LoVo (cell line): ENCODE results near the gene FAM221A.
A peak's percentile ranks its signal among the peaks of the same experiment; 100 is the strongest.
"Not testable (repeated sequence)": the region's sequence is repeated elsewhere in the genome, so short reads cannot be mapped to it uniquely, and the experiment has no call there.

Experiments used
- DNase-seq: peaks from one replicate; pipeline ENCODE4 v3.0.0-alpha.2; 2016; ENCODE audit warnings: low spot score

FAM221A gene, protein sequence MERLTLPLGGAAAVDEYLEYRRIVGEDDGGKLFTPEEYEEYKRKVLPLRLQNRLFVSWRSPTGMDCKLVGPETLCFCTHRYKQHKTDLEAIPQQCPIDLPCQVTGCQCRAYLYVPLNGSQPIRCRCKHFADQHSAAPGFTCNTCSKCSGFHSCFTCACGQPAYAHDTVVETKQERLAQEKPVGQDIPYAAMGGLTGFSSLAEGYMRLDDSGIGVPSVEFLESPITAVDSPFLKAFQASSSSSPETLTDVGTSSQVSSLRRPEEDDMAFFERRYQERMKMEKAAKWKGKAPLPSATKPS

GRCh38 chr7:23679898-23680413 is at the start of gene FAM221A:
FAM221A (plus strand) TSS chr7:23680199; CDS start chr7:23680219, 20 bp downstream.
- peak; percentile 89 for DNase-seq

DNA sequence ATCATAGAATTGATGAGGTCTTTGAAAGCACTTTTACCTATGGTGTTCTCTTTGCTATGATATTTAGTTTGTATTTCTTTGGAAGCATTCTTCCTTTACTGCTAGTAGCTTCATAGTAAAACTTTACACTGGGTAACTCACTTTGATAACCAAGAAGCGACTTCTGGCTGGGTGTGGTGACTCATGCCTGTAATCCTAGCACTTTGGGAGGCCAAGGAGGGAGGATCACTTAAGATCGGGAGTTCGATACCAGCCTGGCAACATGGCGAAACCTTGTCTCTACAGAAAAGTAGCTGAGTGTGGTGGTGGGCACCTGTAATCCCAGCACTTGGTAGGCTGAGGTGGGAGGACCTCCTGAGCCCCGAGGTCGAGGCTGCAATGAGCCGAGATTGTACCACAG is 46.6 kb upstream of the FAM221A start:
- no peak for DNase-seq

DNA sequence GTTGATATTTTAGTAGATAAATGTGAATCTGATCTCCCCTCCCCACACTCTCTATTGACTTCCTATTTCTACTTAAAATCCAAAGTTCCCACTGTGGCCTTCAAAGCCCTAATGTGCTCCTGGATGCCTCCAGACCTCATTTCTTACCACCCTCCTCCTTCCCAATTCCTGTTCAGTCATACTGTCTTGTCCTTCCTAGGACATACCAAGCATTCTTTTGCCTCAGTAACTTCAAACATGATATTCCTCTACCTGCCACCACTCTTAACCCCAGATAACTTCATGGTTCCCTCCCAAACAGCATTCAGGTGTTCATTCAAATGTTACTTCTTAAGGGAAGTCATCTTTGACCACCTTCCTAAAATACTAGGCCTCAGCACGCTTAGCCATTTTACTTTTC is 34.2 kb upstream of the FAM221A start:
- DNase-seq, result no peak

GRCh38 chr7:23653942-23654341 is 26.1 kb upstream of the FAM221A start:
- DNase-seq, result no peak

GRCh38 chr7:23654508-23654907 is 25.5 kb upstream of the FAM221A start:
- peak; percentile 19 for DNase-seq

- DNase-seq, result no peak
Measured at GRCh38 chr7:23655433-23655832, 24.6 kb upstream of the FAM221A start.

GRCh38 chr7:23658831-23659427 is 21.1 kb upstream of the FAM221A start:
- DNase-seq, result no peak

GRCh38 chr7:23661385-23661784 is 18.6 kb upstream of the FAM221A start:
- DNase-seq, result no peak

DNA sequence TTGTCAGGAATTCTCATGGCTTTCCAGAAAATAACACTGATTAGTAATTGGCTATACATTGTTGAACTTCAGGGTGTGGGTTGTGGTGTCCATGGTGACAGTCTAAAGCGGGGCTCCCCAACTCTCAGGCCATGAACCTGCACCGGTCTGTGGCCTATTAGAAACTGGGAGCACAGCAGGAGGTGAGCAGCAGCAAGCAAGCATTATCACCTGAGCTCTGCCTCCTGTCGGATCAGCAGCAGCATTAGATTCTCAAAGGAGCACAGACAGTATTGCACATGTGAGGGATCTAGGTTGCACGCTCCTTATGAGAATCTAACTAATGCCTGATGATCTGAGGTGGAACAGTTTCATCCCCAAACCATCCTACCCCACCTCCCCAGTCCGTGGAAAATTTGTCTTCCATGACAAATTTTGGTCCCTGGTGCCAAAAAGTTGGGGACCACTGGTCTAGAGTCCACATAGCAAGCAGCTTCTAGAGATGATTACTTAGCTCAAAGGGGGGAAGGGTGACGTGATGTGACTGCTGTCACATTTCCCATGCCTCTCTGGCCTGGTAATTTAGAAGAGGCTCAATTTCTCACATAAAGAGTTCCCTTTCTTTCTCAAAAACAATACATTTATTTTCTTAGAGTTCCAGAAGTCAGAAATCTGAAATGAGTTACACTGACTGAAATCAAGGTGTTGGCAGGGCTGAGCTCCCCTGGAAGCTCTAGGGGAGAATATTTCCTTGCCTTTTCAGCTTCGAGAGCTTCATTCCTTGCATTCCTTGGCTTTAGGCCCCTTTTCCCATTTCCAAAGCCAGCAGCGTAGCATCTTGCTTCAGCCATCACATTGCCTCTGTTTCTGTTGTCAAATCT is 17.6 kb upstream of the FAM221A start:
- no peak for DNase-seq

DNA sequence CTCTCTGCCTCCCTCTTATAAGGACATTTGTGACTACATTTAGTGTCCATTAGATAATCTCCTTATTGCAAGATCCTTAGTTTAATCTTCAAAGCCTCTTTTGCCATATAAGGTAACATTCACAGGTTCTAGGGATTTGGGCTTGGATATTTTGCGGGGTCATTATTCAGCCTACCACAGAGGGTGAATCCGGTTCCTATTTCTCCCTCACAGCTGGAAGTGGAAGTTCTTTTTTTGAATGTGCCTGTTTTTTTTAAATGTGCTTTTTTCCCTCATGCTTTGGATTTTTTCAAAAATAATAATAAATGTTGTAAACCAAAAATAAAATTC is 17.1 kb upstream of the FAM221A start:
- DNase-seq, result no peak

DNA sequence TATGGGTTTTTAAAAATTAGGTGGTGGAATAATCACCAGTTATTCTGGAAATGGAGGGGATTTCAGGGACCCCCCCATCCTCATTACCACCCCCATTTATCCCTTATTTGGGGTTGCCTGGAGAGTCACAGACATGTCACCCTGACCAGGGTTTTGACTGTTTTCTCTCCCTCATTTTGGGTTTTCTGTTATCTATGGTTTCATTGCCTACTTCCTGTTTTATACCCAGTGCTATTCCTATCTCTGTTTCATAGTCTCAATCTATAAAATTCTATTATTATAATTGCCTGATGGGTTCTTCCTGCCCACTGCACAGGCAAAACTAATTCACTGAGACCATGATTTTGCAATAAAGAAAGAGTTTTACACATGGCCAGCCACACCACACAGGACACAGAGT is 15.9 kb upstream of the FAM221A start:
- DNase-seq, result no peak

DNA sequence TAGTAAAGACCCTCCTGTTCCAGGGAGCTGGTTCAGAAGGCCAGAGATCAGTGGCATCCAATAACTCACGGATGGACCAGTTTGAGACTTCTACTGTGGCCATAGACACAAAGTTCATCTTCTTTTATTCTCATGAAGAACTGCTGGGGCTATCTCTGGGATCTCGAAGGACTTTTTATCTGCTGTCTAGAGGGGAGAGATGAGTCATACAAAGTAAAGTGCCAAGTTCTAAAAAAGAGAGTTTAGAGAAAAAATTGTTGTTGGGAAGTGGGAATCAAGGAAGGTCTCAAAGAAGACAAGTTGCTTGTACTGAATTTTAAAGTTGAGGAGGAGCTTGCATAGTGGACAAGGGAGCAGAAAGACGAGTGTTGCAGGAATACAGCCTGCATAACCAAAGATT is 8.0 kb upstream of the FAM221A start:
- DNase-seq, result no peak

- peak; percentile 61 for DNase-seq
Measured at GRCh38 chr7:23680414-23681405, 711 bp downstream of the FAM221A start.

- not testable (repeated sequence) for DNase-seq
Measured at GRCh38 chr7:23684041-23684440, 4.0 kb downstream of the FAM221A start.

GRCh38 chr7:23685731-23686130 is 5.7 kb downstream of the FAM221A start:
- DNase-seq, result no peak

GRCh38 chr7:23687011-23687410 is 7.0 kb downstream of the FAM221A start:
- no peak for DNase-seq

DNA sequence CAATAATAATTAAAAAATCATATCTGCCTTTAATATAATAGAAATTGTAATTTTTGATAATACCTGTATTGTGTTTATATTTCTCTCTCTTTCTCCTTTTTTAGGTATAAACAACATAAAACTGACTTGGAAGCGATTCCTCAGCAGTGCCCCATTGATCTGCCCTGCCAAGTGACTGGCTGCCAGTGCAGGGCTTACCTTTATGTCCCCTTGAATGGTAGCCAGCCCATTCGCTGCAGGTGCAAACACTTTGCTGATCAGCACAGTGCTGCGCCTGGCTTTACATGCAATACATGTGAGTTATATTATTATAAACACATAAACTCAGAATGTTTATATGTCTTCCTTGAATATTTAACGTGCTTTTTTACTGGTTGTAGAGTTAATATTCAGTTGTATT is 9.2 kb downstream of the FAM221A start:
- no peak for DNase-seq

- no peak for DNase-seq
Measured at GRCh38 chr7:23691320-23691719, 11.3 kb downstream of the FAM221A start.

GRCh38 chr7:23693224-23693623 is 13.2 kb downstream of the FAM221A start:
- no peak for DNase-seq

DNA sequence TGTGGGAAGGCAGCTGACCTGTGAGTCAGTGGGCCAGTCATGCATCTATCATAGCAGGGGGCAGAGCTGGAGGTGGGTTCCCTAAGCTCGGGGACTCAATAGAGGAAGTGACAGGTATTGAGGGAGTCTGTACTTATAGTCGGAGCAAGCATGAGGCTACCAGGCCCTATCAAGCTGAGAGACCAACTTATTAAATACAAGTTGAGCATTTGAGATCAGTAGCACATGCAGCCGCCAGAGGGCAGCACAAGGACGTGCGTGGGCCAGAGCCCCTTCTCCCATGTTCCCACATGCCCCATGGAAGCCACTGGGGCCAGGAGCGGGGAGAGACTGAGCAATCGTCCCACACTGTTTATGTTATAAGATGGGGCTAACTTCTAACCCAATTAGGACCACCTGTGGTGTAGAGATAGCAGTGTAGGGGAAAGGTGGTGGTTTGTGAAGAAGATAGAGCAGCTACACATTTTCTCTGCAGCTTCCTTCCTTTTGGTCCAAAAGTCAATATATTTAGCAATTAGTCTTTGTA is 17.0 kb downstream of the FAM221A start:
- DNase-seq, result peak; percentile 75

- no peak for DNase-seq
Measured at GRCh38 chr7:23698822-23699221, 18.8 kb downstream of the FAM221A start.
